Activated CD8-positive, alpha-beta memory T cell treated with anti-CD3 and anti-CD28 coated beads for 1 hour (primary cell): ENCODE measurements around the gene OXGR1.
"Not testable (repeated sequence)": the region's sequence is repeated elsewhere in the genome, so short reads cannot be mapped to it uniquely, and the experiment has no call there.

Experiments used
- DNase-seq, 2 donors: peaks; one replicate each; pipeline ENCODE4 v3.0.0-alpha.2; 2020; ENCODE audit warnings: low read depth in 1 of 2; ENCODE audit errors: extremely low read depth in 1 of 2

Gene OXGR1

GRCh38 chr13:96994017-96994857, at the start of gene OXGR1:
TSS of gene OXGR1 (minus strand) at chr13:96994476. CDS start at chr13:96987759, 6,717 bp downstream.
- no peak for DNase-seq

GRCh38 chr13:97043302-97043701, 49.0 kb upstream of the OXGR1 start:
- DNase-seq: no peak

- DNase-seq: no peak
These were observed 36.6 kb upstream of the OXGR1 start for GRCh38 chr13:97030705-97031452.

GRCh38 chr13:97028441-97029299, 34.4 kb upstream of the OXGR1 start:
- DNase-seq: no peak

GRCh38 chr13:97027162-97027554, 32.9 kb upstream of the OXGR1 start:
- DNase-seq: no peak

- no peak for DNase-seq
These were observed 32.4 kb upstream of the OXGR1 start for GRCh38 chr13:97026531-97027161.

GRCh38 chr13:97023812-97024211, 29.5 kb upstream of the OXGR1 start:
- not testable (repeated sequence) for DNase-seq

- DNase-seq: no peak
These were observed 28.8 kb upstream of the OXGR1 start for GRCh38 chr13:97023117-97023516.

- DNase-seq: no peak
These were observed 27.0 kb upstream of the OXGR1 start for GRCh38 chr13:97021241-97021640.

GRCh38 chr13:97020689-97021240, 26.5 kb upstream of the OXGR1 start:
- DNase-seq: no peak

- DNase-seq: no peak
These were observed 25.9 kb upstream of the OXGR1 start for GRCh38 chr13:97020194-97020593.

GRCh38 chr13:97019236-97019635, 25.0 kb upstream of the OXGR1 start:
- no peak for DNase-seq

- DNase-seq: no peak
These were observed 23.9 kb upstream of the OXGR1 start for GRCh38 chr13:97018029-97018819.

- no peak for DNase-seq
These were observed 23.0 kb upstream of the OXGR1 start for GRCh38 chr13:97017322-97017721.

- no peak for DNase-seq
These were observed 21.5 kb upstream of the OXGR1 start for GRCh38 chr13:97015661-97016350.

GRCh38 chr13:97012251-97013048, 18.2 kb upstream of the OXGR1 start:
- no peak for DNase-seq

GRCh38 chr13:97011446-97012131, 17.3 kb upstream of the OXGR1 start:
- no peak for DNase-seq

- DNase-seq: no peak
These were observed 14.4 kb upstream of the OXGR1 start for GRCh38 chr13:97008643-97009042.
